Glutamatergic neuron (in vitro differentiated cells): Measurements from ENCODE around the gene ARMH1. TPM values are rescaled to one million over a fixed set of nuclear protein-coding genes. Genes with fewer than 3 reads are reported as not detected.

Source experiments
- DNase-seq: peaks from one replicate; pipeline ENCODE4 v3.0.0; 2022
- H3K27ac Mint-ChIP-seq: one replicate; pipeline ENCODE4 v1.8.0; 2020; ENCODE audit warnings: mild to moderate bottlenecking, mixed read lengths, inconsistent platforms; ENCODE audit not compliant: unreplicated experiment
- H3K27me3 Mint-ChIP-seq: one replicate; pipeline ENCODE4 v1.8.0; 2020; ENCODE audit warnings: mild to moderate bottlenecking, moderate library complexity, mixed read lengths, inconsistent platforms; ENCODE audit not compliant: unreplicated experiment
- H3K36me3 Mint-ChIP-seq: one replicate; pipeline ENCODE4 v1.8.0; 2020; ENCODE audit warnings: mild to moderate bottlenecking, mixed read lengths, inconsistent platforms; ENCODE audit not compliant: unreplicated experiment
- H3K4me1 Mint-ChIP-seq: one replicate; pipeline ENCODE4 v1.8.0; 2020; ENCODE audit warnings: mild to moderate bottlenecking, low read depth, mixed read lengths, inconsistent platforms; ENCODE audit not compliant: unreplicated experiment
- H3K4me3 Mint-ChIP-seq: one replicate; pipeline ENCODE4 v1.8.0; 2020; ENCODE audit warnings: mild to moderate bottlenecking, mixed read lengths, inconsistent platforms; ENCODE audit not compliant: unreplicated experiment
- H3K9me3 Mint-ChIP-seq: one replicate; pipeline ENCODE4 v1.8.0; 2020; ENCODE audit warnings: mild to moderate bottlenecking, moderate library complexity, mixed read lengths, inconsistent platforms; ENCODE audit not compliant: unreplicated experiment
- total RNA-seq: library from RNA; stranded (reverse); fragmentation: NEBNext Ultra II Directional; extraction: Animal tissue kit (Norgen Biotek cat#: 25700); gene quantifications from one replicate; pipeline ENCODE4 v1.2.1, GENCODE V29; 2021; ENCODE audit not compliant: unreplicated experiment
- TF ChIP-seq, protein P1 (sequence below): fragments of 200-600 bp; sonication (generic); IDR thresholded peaks from one replicate; pipeline ENCODE4 v1.5.0; 2021; ENCODE audit not compliant: partially characterized antibody, unreplicated experiment

ARMH1 gene
- total RNA-seq, 1 donor from 2014 or later = 4.9 TPM

- Mint-ChIP-seq H3K27me3 (peaks cover 3% of the 10 kb centered on the region), H3K36me3 (no peaks in the 10 kb centered on the region), H3K9me3 (peaks cover 2% of the 10 kb centered on the region), H3K4me1 (no peaks in the 10 kb centered on the region), H3K27ac (no peak overlapping the region), H3K4me3 (no peak overlapping the region)
- no peak for DNase-seq
- TF ChIP-seq, protein P1, sequence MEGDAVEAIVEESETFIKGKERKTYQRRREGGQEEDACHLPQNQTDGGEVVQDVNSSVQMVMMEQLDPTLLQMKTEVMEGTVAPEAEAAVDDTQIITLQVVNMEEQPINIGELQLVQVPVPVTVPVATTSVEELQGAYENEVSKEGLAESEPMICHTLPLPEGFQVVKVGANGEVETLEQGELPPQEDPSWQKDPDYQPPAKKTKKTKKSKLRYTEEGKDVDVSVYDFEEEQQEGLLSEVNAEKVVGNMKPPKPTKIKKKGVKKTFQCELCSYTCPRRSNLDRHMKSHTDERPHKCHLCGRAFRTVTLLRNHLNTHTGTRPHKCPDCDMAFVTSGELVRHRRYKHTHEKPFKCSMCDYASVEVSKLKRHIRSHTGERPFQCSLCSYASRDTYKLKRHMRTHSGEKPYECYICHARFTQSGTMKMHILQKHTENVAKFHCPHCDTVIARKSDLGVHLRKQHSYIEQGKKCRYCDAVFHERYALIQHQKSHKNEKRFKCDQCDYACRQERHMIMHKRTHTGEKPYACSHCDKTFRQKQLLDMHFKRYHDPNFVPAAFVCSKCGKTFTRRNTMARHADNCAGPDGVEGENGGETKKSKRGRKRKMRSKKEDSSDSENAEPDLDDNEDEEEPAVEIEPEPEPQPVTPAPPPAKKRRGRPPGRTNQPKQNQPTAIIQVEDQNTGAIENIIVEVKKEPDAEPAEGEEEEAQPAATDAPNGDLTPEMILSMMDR = no peak
Measured at GRCh38 chr1:44719318-44719717, 44.8 kb downstream of the ARMH1 start.

- Mint-ChIP-seq H3K9me3 (peaks cover 2% of the 10 kb centered on the region), H3K27ac (no peak overlapping the region), H3K4me1 (no peaks in the 10 kb centered on the region), H3K27me3 (peaks cover 3% of the 10 kb centered on the region), H3K36me3 (no peaks in the 10 kb centered on the region), H3K4me3 (no peak overlapping the region)
- DNase-seq = no peak
- TF ChIP-seq, protein P1 = no peak
Measured at GRCh38 chr1:44720281-44720680, 45.8 kb downstream of the ARMH1 start.

- Mint-ChIP-seq H3K4me3 (no peak overlapping the region), H3K27me3 (peaks cover 8% of the 10 kb centered on the region), H3K27ac (no peak overlapping the region), H3K9me3 (peaks cover 2% of the 10 kb centered on the region), H3K4me1 (no peaks in the 10 kb centered on the region), H3K36me3 (no peaks in the 10 kb centered on the region)
- TF ChIP-seq, protein P1 = no peak
- DNase-seq = no peak
Measured at GRCh38 chr1:44721485-44722361, 47.2 kb downstream of the ARMH1 start.

DNA sequence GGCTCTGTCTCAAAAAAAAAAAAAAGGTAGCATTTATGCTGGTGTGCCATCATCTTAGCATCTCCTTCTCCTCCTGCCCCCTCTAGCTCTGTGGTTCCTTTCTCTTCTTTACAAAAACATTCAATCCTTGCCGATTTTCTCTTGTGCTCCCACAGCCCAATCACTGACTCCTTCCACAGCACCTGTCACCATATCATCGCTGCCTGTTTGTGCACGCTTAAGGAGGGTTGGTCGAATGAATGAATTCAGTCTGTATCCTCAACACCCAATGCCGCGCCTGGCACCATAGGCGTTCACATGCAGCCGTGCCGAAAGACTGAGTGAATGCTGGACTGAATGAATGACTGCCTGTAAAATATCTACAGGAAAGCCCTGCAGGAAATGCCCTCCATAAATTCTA is 48.5 kb downstream of the ARMH1 start:
- DNase-seq = no peak
- Mint-ChIP-seq H3K4me1 (no peaks in the 10 kb centered on the region), H3K27ac (no peak overlapping the region), H3K9me3 (peaks cover 4% of the 10 kb centered on the region), H3K27me3 (peaks cover 12% of the 10 kb centered on the region), H3K36me3 (no peaks in the 10 kb centered on the region), H3K4me3 (no peak overlapping the region)
- TF ChIP-seq, protein P1 = no peak

GRCh38 chr1:44723496-44724295 is 49.2 kb downstream of the ARMH1 start:
- TF ChIP-seq, protein P1 = no peak
- no peaks in the 10 kb centered on the region for H3K4me1 Mint-ChIP-seq
- no peak for DNase-seq
- no peak overlapping the region for H3K27ac Mint-ChIP-seq
- H3K9me3 Mint-ChIP-seq = peaks cover 4% of the 10 kb centered on the region
- H3K4me3 Mint-ChIP-seq = no peak overlapping the region
- H3K36me3 Mint-ChIP-seq = no peaks in the 10 kb centered on the region
- H3K27me3 Mint-ChIP-seq = peaks cover 13% of the 10 kb centered on the region
